Testis (tissue), 2 donors: Measurements from ENCODE around the gene COTL1.

Experiments
- POLR2A ChIP-seq: fragments of 450-650 bp; IDR thresholded peaks from one replicate; pipeline ENCODE4 v1.6.1; 2017; ENCODE audit warnings: antibody characterized with exemption, mild to moderate bottlenecking, moderate library complexity
- TF ChIP-seq, protein P1 (sequence below), 3 experiments: fragments of 450-650 bp in 2 of 3; fragments of 200-600 bp in 1 of 3; sonication (generic) in 1 of 3; IDR thresholded peaks; one replicate each; pipeline ENCODE4 v1.5.1; 2016 to 2019; ENCODE audit warnings: antibody characterized with exemption in 3 of 3, mild to moderate bottlenecking in 2 of 3, moderate library complexity in 1 of 3

DNA sequence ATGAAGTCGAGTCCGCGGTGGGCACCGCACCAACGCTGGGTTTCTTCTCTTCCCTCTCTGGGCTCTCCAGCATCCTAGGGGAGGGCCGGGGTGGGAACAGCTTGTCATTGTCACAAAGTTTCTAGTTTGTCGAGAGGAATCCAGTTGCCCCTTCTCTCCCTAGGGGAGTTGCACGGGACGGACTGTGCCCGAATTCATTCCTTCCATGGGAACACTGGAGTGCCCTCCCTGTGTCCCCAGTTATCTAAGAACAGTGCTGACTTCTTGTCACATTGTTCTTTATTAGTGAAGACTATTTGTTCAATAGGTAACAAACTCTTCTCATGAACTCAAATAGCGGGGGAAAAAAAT is 31.6 kb upstream of the COTL1 start:
- no peak for TF ChIP-seq POLR2A
- TF ChIP-seq, protein P1, sequence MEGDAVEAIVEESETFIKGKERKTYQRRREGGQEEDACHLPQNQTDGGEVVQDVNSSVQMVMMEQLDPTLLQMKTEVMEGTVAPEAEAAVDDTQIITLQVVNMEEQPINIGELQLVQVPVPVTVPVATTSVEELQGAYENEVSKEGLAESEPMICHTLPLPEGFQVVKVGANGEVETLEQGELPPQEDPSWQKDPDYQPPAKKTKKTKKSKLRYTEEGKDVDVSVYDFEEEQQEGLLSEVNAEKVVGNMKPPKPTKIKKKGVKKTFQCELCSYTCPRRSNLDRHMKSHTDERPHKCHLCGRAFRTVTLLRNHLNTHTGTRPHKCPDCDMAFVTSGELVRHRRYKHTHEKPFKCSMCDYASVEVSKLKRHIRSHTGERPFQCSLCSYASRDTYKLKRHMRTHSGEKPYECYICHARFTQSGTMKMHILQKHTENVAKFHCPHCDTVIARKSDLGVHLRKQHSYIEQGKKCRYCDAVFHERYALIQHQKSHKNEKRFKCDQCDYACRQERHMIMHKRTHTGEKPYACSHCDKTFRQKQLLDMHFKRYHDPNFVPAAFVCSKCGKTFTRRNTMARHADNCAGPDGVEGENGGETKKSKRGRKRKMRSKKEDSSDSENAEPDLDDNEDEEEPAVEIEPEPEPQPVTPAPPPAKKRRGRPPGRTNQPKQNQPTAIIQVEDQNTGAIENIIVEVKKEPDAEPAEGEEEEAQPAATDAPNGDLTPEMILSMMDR (IDR thresholded peaks at IDR 0.05) = no peak
